ENCODE measurements around the gene NKX6-2. TPM values are rescaled to one million over a fixed set of nuclear protein-coding genes. Genes with fewer than 3 reads are reported as not detected.

NKX6-2 gene
- polyA plus RNA-seq, 1 donor (not counting 4 experiments of a cell fraction or from before 2014, with no cell fraction given): not detected

GRCh38 chr10:132733926-132734325 is 52.0 kb downstream of the NKX6-2 start:
- no peaks in the 10 kb centered on the region for H3K27me3 ChIP-seq (ENCODE audit: control insufficient read depth, extremely low read depth, insufficient read depth, low read length)
- no peak overlapping the region for H3K4me2 ChIP-seq (ENCODE audit: control insufficient read depth, extremely low read depth, insufficient read depth, low read depth, low read length)
- H2AFZ ChIP-seq (ENCODE audit: control insufficient read depth, low read length): no peak overlapping the region
- H3K27ac ChIP-seq (ENCODE audit: control insufficient read depth, insufficient read depth, low read length): no peak overlapping the region
- no peaks in the 10 kb centered on the region for H3K9me1 ChIP-seq (ENCODE audit: control insufficient read depth, extremely low read depth, insufficient read depth, low read length)
- dilution Hi-C loops (cut with MboI; ENCODE audit: extremely low pct_ligation_motif_present, low sequenced_read_pairs): no loop called here
- H3K9ac ChIP-seq (ENCODE audit: control insufficient read depth, extremely low read depth, insufficient read depth, low read length): no peak overlapping the region
- no peaks in the 10 kb centered on the region for H4K20me1 ChIP-seq (ENCODE audit: control insufficient read depth, extremely low read depth, insufficient read depth, low read length)
- FAIRE-seq (no peak), DNase-seq (ENCODE audit: low read depth, low spot score) (no peak)
- no peak for TF ChIP-seq CTCF (optimal IDR thresholded peaks at IDR 0.05 in 1 of 3, IDR thresholded peaks at IDR 0.05 in 1 of 3, conservative IDR thresholded peaks at IDR 0.05 in 1 of 3; ENCODE audit: extremely low read depth in 1 of 3, insufficient read depth in 2 of 3, low read length in 3 of 3)
- TF ChIP-seq EZH2 (IDR thresholded peaks at IDR 0.05; ENCODE audit: low read length): no peak
- H3K4me3 ChIP-seq (ENCODE audit: control insufficient read depth in 2 of 3, extremely low read depth in 1 of 3, insufficient read depth in 2 of 3, low read depth in 1 of 3, low read length in 3 of 3): no peak overlapping the region
- H3K9me3 ChIP-seq (ENCODE audit: control insufficient read depth, low read depth, low read length): no peaks in the 10 kb centered on the region
- no peaks in the 10 kb centered on the region for H3K79me2 ChIP-seq (ENCODE audit: control insufficient read depth, insufficient read depth, low read length)
- H3K4me1 ChIP-seq (ENCODE audit: control insufficient read depth, extremely low read depth, insufficient read depth, low read length): no peaks in the 10 kb centered on the region
- H3K36me3 ChIP-seq (ENCODE audit: control insufficient read depth in 2 of 2, extremely low read depth in 1 of 2, insufficient read depth in 2 of 2, low read length in 2 of 2): no peaks in the 10 kb centered on the region

Other genes with a start within 250 kb of the NKX6-2 start
- gene INPP5A, start 248.4 kb downstream of the NKX6-2 start, polyA plus RNA-seq: 8.7 to 18.9 TPM (median 11.2 TPM) in 3 replicates
- 0.55 to 1.00 TPM (median 0.94 TPM) in 3 replicates for gene CFAP46, start 156.4 kb upstream of the NKX6-2 start, polyA plus RNA-seq